HepG2 (cell line): ENCODE measurements around the gene BMAL1.

Experiments used
- DR1 ChIP-seq: sonication (generic); formaldehyde crosslinking; IDR thresholded peaks from 2 replicates; pipeline ENCODE4 v1.8.0; 2021; ENCODE audit warnings: mild to moderate bottlenecking, missing genetic modification reagents, inconsistent platforms
- EHMT2 ChIP-seq: fragments of 200-600 bp; sonication (generic); IDR thresholded peaks from 2 replicates; pipeline ENCODE4 v1.7.0; 2017; ENCODE audit warnings: antibody characterized with exemption, low read depth, low read length, borderline replicate concordance
- FOXA3 ChIP-seq: IDR thresholded peaks from 2 replicates; pipeline ENCODE4 v1.6.1; 2016; ENCODE audit warnings: missing genetic modification reagents, missing compliant biosample characterization
- HIVEP1 ChIP-seq: sonication (generic); formaldehyde crosslinking; IDR thresholded peaks from 2 replicates; pipeline ENCODE4 v1.4.0; 2020; ENCODE audit warnings: mild to moderate bottlenecking, missing genetic modification reagents
- NFE2L1 ChIP-seq: sonication (generic); formaldehyde crosslinking; IDR thresholded peaks from 2 replicates; pipeline ENCODE4 v1.4.0; 2020; ENCODE audit warnings: missing genetic modification reagents, mild to moderate bottlenecking, borderline replicate concordance
- NFIC ChIP-seq: IDR thresholded peaks from 2 replicates; pipeline ENCODE4 v1.6.1; 2012; ENCODE audit warnings: mild to moderate bottlenecking, low read length, inconsistent platforms
- SP1 ChIP-seq, 2 experiments: fragments of 450-650 bp in 1 of 2; sonication (generic) in 1 of 2; formaldehyde crosslinking in 1 of 2; IDR thresholded peaks; 2 replicates each; pipeline versions ENCODE4 v1.4.0 to v1.6.1; 2016 to 2020; ENCODE audit warnings: missing genetic modification reagents in 1 of 2
- TCF7L2 ChIP-seq: IDR thresholded peaks from 2 replicates; pipeline ENCODE4 v1.6.1; 2011; ENCODE audit warnings: mild to moderate bottlenecking, low read depth, low read length, moderate library complexity
- ZNF335 ChIP-seq: sonication (generic); formaldehyde crosslinking; IDR thresholded peaks from 2 replicates; pipeline ENCODE4 v1.4.0; 2020; ENCODE audit warnings: missing genetic modification reagents
- ZSCAN22 ChIP-seq: sonication (generic); formaldehyde crosslinking; IDR thresholded peaks from 2 replicates; pipeline ENCODE4 v1.4.0; 2020; ENCODE audit warnings: mild to moderate bottlenecking, missing genetic modification reagents
- TF ChIP-seq, protein P1 (sequence below): sonication (generic); formaldehyde crosslinking; IDR thresholded peaks from 2 replicates; pipeline ENCODE4 v1.5.0; 2020; ENCODE audit warnings: mild to moderate bottlenecking, missing genetic modification reagents, moderate library complexity
- TF ChIP-seq, protein P2 (sequence below), 2 experiments: IDR thresholded peaks; 2 replicates each; pipeline ENCODE4 v1.6.1; 2011 to 2012; ENCODE audit warnings: low read length in 2 of 2, borderline replicate concordance in 1 of 2, low read depth in 1 of 2, mild to moderate bottlenecking in 1 of 2, moderate library complexity in 1 of 2
- TF ChIP-seq, protein P3 (sequence below): sonication (generic); formaldehyde crosslinking; IDR thresholded peaks from 2 replicates; pipeline ENCODE4 v1.4.0; 2020; ENCODE audit warnings: low read depth, mild to moderate bottlenecking, missing genetic modification reagents

DNA sequence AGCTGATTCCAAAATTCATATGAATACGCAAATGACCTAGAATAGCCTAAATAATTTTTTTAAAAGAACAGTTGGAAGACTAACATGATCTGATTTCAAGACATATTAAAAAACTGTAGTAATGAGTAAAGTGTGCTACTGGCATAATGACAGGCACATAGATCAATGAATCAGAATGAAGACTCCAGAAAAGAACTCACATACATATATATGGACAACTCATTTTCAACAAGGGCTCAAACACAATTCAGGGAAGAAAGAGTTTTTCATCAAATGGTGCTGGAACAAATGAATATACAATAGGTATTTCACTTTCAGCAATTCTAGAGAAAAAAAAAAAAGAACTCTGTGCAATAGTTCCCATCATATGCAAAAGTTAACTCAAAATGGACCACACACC lies 151.7 kb downstream of the BMAL1 start:
- TF ChIP-seq ZNF335, result no peak
- no peak for TF ChIP-seq HIVEP1
- no peak for TF ChIP-seq FOXA3
- TF ChIP-seq SP1 (IDR thresholded peaks at IDR 0.05), result no peak
- TF ChIP-seq SP1 (CRISPR knock-in tag; IDR thresholded peaks at IDR 0.05), result no peak
- TF ChIP-seq, protein P1, sequence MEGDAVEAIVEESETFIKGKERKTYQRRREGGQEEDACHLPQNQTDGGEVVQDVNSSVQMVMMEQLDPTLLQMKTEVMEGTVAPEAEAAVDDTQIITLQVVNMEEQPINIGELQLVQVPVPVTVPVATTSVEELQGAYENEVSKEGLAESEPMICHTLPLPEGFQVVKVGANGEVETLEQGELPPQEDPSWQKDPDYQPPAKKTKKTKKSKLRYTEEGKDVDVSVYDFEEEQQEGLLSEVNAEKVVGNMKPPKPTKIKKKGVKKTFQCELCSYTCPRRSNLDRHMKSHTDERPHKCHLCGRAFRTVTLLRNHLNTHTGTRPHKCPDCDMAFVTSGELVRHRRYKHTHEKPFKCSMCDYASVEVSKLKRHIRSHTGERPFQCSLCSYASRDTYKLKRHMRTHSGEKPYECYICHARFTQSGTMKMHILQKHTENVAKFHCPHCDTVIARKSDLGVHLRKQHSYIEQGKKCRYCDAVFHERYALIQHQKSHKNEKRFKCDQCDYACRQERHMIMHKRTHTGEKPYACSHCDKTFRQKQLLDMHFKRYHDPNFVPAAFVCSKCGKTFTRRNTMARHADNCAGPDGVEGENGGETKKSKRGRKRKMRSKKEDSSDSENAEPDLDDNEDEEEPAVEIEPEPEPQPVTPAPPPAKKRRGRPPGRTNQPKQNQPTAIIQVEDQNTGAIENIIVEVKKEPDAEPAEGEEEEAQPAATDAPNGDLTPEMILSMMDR (CRISPR knock-in tag), result no peak
- no peak for TF ChIP-seq TCF7L2
- TF ChIP-seq DR1 (CRISPR knock-in tag), result no peak
- TF ChIP-seq, protein P2, sequence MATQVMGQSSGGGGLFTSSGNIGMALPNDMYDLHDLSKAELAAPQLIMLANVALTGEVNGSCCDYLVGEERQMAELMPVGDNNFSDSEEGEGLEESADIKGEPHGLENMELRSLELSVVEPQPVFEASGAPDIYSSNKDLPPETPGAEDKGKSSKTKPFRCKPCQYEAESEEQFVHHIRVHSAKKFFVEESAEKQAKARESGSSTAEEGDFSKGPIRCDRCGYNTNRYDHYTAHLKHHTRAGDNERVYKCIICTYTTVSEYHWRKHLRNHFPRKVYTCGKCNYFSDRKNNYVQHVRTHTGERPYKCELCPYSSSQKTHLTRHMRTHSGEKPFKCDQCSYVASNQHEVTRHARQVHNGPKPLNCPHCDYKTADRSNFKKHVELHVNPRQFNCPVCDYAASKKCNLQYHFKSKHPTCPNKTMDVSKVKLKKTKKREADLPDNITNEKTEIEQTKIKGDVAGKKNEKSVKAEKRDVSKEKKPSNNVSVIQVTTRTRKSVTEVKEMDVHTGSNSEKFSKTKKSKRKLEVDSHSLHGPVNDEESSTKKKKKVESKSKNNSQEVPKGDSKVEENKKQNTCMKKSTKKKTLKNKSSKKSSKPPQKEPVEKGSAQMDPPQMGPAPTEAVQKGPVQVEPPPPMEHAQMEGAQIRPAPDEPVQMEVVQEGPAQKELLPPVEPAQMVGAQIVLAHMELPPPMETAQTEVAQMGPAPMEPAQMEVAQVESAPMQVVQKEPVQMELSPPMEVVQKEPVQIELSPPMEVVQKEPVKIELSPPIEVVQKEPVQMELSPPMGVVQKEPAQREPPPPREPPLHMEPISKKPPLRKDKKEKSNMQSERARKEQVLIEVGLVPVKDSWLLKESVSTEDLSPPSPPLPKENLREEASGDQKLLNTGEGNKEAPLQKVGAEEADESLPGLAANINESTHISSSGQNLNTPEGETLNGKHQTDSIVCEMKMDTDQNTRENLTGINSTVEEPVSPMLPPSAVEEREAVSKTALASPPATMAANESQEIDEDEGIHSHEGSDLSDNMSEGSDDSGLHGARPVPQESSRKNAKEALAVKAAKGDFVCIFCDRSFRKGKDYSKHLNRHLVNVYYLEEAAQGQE (IDR thresholded peaks at IDR 0.05; ENCODE audit: borderline replicate concordance in 1 of 2, low read depth in 1 of 2, low read length in 2 of 2), result no peak
- TF ChIP-seq ZSCAN22, result no peak
- no peak for TF ChIP-seq EHMT2
- TF ChIP-seq NFE2L1, result no peak
- no peak for TF ChIP-seq NFIC
- TF ChIP-seq, protein P3, sequence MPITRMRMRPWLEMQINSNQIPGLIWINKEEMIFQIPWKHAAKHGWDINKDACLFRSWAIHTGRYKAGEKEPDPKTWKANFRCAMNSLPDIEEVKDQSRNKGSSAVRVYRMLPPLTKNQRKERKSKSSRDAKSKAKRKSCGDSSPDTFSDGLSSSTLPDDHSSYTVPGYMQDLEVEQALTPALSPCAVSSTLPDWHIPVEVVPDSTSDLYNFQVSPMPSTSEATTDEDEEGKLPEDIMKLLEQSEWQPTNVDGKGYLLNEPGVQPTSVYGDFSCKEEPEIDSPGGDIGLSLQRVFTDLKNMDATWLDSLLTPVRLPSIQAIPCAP (CRISPR knock-in tag), result no peak
